ENCODE measurements around the gene ZNF343.

The ZNF343 gene

DNA sequence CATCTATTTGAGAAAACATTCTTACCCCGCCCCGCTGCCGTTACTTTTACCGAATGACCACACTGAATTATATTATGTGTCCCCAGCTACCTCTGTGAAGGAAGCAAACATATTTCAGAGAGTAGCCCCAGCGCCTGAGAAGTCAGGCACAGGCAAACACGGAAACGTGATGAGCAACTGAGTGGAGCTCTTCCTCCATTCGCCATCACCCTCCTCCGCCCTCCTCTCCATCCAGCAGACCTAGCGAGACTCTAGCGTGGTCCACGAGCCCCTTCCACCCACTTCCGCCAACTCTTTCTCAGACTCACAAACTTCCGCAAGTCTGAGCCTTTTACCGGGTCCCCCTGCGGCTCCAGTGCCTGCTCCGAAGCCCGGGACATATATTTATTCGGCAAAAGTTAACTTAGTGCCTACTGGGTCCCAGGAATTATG lies 38.7 kb downstream of the ZNF343 start:
- DNase-seq, result peak; percentile 66

DNA sequence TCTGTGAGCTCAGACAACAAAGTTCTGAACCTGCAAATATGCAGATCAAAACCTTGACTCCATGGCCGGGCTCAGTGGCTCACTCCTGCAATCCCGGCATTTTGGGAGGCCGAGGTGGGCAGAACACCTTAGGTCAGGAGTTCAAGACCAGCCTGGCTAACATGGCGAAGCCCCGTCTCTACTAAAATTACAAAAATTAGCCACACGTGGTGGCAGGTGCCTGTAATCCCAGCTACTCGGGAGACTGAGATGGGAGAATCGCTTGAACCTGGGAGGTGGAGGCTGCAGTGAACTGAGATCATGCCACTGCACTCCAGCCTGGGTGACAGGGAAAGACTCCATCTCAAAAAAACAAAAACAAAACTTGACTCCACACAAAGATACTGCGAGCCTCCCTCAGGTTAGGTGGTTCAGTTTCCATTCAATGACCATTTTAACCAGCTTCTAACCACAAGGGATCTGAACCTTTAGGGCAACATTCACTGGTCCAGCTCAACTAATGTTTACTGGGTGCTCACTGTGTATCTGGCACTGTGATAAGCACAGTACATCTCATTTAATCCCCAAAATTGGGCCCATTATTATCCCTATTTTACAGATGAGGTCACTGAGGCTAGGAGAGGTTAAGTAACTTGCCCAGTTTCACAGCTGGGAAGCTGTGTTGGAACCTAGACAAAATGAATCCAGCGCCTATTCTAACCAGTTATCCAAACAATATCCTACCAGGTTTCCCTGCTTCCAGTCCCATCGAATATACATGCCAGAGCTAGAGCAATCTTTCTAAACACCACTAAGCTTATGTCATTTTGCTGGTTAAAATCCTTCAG lies 39.9 kb downstream of the ZNF343 start:
- DNase-seq, result no peak

DNA sequence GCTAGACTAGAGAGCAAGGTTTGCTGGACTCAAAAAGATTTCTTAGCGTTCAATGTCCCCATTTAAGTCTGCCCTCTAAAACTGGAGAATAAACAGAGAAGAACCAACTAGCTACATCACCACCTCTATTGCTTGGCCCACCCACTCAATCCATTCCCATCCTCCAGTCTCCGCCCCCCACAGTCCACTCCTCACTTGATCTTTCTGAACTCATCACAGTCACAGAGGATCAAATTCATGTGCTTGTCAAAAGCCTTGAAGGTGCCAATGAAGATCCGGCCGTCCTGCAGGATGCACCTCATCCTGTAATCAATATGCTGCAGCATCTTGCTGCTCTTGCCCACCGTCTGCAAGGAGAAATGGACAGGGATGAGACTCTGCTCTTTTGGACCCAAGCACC lies 41.3 kb downstream of the ZNF343 start:
- DNase-seq, result no peak

DNA sequence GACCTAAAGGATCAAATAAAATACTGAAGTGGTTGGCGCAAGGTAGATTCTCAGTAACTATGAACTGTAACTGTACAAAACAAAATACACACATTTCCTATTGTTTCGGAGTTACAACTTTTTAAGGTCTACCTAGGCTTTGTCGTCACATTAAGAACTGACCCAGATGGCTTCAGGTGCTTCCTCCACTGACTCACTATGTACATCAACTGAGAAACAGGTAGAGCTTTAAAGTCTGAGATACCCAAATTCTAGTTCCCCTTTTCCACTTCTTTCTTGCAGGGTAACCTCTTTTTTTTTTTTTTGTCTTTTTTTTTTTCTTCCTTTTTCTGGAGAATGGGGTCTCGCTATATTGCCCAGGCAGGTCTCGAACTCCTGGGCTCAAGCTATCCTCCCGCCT lies 43.6 kb downstream of the ZNF343 start:
- DNase-seq, result no peak

DNA sequence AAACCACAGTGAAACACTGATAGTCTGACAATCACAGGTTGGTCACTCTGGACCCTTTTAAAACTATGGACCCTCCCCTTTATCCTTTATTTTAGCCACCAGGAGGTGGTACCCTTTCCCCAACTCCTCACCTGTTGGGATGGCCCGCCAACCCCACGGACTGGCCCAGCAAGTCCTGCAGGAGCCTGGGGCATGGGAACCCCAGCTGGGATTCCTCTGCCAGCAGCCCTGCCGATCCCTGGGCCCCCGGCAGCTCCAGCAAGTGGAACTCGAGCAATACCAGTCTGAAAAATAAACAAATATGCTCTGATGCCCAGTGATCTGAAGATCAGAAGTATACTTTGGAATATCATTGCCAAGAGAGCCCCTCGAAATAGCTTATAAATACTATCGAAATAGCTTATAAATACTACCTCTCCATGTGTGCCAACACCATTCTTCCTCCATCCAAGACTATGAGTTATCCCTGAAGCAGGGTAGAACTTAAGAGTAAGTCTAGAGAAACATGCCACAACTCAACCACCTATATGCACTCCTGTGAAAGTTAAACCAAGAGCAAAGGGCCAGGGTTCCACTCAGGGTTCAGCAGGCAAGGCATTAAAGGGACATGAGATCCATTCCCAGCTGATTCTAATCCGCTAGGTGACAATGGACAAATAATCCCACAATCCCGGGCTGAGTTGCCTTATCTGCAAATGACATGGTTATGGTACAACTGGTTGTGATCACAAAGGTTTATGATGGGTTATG lies 44.9 kb downstream of the ZNF343 start:
- DNase-seq, result no peak

DNA sequence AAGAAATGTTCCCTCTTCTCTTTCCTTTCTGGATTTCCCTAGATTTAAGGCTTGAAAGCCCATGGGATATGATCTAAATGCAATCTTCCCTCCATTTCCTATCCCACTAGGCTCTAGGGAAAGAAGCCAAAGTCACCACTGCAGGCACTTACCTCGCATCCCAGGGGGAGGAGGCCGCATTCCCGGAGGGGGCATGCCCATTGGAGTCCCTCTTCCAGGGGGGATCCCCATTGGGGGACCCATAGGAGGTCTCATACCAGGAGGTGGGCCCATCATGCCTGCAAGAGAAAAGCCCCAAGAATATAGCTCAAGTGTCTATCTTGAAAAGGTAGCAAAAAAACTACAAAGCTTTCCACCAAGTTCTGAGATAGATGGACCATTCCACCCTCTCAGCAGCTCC lies 46.2 kb downstream of the ZNF343 start:
- no peak for DNase-seq

DNA sequence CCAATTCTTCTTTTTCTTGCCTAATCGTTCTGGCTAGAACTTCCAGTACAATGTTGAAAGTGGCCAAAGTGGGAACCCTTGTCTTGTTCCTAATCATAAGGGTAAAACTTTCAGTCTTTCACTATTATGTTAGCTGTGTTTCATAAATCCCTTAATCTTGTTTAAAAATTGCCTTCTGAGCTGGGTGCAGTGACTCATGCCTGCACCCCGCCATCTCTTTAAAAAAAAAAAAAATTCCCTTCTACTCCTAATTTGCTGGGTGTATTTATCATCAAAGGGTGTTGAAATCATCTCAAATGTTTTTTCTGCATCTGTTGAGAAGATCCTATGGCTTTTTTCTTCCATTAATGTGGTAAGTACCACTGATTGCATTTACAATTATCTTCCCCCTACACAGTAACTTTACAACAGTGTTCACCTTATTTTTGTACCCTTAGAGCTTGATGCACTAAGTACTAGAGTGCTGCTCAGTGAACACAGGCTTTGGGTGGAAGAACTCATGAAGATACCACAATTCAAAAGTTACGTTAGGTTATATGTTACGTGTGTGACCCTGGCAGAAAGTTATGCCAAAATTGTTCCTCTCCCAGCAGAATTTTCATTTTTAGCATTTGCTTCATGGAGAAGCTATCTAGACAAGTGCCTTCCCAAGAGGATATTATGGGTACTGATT lies 47.8 kb downstream of the ZNF343 start:
- DNase-seq, result no peak

DNA sequence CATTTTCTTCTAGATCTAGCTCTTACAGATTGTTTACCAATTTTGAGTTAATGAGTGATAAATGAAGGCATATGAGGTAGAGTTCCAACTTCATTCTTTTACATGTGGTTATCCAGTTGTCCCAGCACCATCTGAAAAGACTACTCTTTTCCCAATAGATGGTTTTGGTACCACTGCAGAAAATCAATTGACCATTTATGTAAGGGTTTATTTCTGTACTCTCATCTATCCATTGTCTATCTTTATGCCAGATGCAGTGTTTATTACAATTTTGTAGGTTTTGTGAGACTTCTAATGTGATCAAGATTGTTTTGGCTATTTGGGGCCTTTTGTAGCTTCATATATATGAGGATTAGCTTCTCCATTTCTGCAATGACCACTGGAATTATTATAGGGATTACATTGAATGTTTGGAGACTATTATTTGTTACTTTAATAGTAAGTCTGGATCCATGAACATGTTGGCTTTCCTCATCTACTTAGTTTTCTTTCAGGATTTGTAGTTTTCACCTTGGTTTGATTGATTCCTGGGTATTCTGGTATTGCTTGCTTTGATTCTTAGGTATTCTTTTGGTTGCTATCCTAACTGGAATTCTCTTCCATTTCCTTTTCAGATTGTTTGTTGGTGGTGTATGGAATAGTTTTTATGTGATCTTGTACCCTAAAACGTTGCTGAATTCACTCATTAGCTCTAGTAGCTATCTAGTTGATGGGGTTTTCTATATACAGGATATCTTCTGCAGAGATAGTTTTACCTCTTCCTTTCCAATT lies 48.5 kb downstream of the ZNF343 start:
- DNase-seq, result no peak

DNA sequence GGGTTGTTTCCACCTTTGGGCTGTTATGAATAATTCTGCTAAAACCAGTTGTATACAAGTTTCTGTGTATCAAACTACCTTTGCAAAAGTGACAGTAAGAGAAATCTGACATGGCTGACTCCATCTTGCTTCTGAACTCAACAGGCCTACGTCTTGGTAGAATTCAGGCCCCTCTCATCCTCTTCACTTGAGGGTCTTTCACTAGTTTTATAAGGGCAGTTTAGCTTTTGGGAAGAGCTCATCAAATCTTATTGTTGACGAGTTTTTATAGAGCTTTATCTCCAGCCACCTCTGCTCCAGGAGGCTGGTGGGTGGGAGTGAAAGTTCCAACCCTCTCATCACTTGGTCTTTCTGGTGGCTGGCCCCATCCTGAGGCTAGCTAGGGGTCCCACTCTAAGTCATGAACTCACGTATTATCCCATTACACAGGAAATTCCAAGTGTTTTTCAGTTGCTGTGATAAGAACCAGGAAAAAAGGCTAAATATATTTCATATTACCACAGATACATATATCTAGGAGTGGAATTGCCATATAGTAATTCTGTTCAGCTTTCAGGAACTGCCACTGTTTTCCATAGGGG lies 49.7 kb downstream of the ZNF343 start:
- DNase-seq, result no peak

DNA sequence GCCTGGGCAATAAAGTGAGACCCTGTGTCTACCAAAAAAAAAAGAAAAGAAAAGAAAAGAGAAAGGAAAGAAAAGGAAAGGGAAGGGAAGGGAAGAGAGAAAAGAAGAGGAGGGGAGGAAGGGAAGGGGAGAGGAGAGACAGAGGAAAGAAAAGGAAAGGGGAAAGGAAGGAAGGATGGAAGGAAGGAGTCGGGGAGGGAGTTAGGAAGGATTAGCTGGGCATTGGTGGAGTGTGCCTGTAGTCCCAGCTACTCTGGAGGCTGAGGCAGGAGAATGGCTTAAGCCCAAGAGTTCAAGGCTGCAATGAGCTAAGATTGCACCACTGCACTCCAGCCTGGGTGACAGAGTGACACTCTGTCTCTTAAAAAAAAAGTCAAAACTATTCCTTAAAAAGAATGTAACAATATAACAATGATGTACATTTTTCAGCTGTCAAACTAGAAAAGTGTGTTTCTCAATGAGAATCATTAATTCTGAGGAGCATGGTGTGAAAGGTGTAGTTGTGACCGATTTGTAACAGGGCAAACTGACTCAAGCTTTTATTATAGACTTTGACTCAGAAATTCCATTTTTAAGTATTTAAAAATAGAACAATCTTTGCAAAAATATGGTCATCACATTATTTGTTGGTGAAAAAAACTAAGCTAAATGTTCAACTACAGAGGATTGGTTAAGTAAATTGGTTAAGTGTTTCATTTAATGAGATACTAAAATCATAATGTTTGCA lies 52.8 kb downstream of the ZNF343 start:
- DNase-seq, result no peak

DNA sequence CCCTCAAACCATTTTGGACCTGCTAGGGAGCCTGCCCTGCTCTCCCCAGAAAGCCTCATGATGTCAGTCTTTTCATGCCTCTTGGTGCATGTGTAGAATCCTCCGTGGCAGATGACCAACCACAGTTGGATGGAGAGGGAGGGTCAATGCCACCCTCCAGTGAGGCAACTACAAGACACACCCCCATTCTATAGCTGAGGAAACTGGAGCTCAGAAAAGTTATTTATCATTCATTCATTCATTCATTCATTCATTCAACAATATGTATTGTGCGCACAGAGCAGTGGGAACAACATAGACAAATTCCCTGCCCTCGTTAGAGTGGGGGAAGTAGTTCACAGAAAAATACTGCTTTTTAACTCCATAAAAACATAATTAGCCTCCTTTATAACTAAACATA lies 54.9 kb downstream of the ZNF343 start:
- DNase-seq, result no peak

DNA sequence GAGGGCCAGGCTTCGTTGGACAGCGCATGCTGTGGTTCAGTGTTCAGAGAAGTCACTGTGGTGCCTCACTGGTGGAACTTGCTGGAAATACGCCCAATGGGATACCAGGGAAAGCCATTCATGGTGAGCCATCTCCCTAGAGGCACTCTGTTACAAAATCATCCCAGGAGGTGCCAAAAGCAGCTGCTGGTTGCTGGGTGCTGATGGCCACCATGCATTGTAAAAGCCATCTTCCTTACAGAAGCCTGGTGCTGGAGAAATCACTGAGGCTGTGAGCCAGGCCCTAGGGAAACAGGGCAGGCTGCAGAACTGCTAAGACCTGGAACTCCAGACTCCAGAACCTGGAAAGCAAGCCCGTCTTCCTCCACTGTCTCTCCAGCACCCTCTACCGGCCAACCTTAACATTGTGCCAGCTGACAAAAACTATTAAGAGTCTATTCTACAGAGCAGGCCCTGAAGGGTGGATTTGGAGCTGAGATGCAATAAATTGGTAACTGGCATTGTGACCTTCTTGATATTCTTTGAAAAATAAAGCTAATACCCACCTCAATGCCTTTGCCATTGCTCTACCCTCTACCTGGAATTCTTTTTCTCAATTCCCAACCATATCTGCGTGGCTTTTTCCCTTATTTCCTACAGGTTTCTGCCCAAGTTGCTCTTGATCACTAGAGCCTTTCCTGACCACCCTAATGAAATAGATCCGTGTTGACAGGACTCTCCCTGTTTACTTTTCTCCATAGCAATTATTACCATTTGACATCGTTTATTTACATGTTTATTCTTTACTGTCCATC lies 56.6 kb downstream of the ZNF343 start:
- peak; percentile 66 for DNase-seq

DNA sequence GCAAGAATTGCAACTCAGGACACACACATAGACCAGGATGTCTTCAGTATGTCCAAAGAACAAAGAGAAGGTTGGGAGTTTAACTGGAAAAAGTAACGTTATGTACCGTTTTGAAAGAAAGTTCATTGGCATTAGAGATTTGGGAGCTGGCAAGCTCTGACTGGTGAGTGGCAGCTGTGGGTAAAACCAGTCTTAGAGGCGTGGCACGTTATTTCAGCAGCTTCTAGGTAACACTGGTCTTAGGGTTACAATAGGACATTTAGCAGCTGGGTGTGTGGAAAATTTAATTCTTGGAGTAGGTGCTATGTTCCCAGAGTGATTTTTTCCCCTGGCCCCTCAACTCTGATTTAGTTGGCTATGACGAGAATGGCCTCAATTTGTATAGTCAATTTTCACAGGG lies 57.3 kb downstream of the ZNF343 start:
- DNase-seq, result no peak

DNA sequence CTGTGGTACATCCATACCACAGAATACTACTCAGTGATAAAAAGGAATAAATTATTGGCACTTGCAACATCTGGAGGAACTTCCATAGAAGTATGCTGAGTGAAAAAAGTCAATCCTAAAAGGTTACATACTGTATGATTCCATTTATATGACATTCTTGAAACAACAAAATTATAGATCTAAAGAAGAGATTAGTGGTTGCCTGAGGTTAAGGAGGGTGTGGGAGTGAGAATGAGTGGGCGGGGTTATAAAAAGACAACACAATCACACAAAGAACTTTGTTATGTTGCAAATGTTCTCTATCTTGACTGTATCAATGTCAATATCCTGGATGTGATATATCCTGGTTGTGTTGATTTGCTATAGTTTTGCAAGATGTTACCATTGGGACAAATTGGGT lies 59.3 kb downstream of the ZNF343 start:
- DNase-seq, result no peak

DNA sequence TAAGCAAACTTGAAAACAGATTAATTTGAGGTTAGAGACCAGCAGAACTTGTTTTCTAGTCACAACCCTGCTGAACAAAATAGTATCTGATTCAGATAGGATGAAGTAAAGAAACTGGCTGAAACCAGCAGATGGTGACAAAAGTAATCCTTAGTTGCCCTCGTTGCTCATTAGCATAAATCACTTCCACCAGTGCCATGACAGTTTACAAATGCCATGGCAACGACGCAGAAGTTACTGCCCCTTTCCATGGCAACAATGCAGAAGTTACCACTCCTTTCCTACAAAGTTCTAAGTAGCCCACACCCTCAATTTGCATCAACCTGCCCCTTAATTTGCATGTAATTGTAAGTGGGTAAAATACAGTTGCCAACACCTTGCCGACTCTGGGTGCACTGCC lies 61.9 kb downstream of the ZNF343 start:
- no peak for DNase-seq

Measured in CD4-positive, alpha-beta T cell treated with Interleukin-6 for 4 hours (primary cell).